HG02884 (cell line): ENCODE measurements around the gene GJB3.
"Not testable (repeated sequence)": the region's sequence is repeated elsewhere in the genome, so short reads cannot be mapped to it uniquely, and the experiment has no call there.

Experiments used
- ATAC-seq: cut with Tn5 transposase; IDR thresholded peaks from one replicate; pipeline ENCODE4 v1.9.1; 2021; ENCODE audit warnings: mild to moderate bottlenecking, moderate library complexity; ENCODE audit not compliant: unreplicated experiment

Gene GJB3

GRCh38 chr1:34785231-34785874 is 4.3 kb downstream of the GJB3 start:
- no peak for ATAC-seq

DNA sequence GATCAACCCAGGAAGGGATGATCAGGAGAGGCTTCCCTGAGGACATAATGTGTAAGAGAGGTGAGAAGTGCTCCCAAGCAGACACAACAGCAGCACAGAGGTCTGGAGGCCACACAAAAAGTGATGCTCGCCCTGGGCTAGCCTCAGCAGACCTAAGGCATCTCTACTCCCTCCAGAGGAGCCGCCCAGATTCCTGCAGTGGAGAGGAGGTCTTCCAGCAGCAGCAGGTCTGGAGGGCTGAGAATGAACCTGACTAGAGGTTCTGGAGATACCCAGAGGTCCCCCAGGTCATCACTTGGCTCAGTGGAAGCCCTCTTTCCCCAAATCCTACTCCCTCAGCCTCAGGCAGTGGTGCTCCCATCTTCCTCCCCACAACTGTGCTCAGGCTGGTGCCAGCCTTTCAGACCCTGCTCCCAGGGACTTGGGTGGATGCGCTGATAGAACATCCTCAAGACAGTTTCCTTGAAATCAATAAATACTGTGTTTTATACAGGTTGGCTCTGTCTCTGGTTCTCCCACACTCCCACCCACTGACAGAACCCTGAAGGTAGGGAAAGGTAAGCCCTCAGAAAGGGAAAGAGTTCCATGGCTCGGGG is 5.0 kb downstream of the GJB3 start:
- no peak for ATAC-seq

GRCh38 chr1:34786521-34787325 is 5.7 kb downstream of the GJB3 start:
- no peak for ATAC-seq

GRCh38 chr1:34787461-34788420 is 6.7 kb downstream of the GJB3 start:
- no peak for ATAC-seq

- no peak for ATAC-seq
Observed at GRCh38 chr1:34790985-34791384, 10.0 kb downstream of the GJB3 start.

DNA sequence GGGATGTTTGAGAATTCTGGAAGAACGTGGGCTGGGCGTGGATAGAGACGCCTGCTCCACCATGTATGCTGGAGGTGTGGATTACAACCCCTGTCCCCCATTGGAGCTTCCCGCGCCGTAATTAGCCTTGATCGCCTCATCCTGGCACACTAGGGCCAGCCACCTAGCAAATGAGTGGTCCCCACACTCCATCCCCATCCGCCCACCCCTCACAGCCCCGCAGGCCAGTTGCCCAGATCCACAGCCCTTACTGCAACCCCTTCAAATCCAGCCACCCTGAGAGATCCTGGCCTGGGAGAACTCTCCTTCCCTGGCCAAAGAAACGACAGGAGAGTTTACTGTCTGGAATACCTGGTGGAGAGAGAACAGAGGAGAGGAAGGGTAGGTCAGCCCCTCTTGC is 11.4 kb downstream of the GJB3 start:
- ATAC-seq = no peak

DNA sequence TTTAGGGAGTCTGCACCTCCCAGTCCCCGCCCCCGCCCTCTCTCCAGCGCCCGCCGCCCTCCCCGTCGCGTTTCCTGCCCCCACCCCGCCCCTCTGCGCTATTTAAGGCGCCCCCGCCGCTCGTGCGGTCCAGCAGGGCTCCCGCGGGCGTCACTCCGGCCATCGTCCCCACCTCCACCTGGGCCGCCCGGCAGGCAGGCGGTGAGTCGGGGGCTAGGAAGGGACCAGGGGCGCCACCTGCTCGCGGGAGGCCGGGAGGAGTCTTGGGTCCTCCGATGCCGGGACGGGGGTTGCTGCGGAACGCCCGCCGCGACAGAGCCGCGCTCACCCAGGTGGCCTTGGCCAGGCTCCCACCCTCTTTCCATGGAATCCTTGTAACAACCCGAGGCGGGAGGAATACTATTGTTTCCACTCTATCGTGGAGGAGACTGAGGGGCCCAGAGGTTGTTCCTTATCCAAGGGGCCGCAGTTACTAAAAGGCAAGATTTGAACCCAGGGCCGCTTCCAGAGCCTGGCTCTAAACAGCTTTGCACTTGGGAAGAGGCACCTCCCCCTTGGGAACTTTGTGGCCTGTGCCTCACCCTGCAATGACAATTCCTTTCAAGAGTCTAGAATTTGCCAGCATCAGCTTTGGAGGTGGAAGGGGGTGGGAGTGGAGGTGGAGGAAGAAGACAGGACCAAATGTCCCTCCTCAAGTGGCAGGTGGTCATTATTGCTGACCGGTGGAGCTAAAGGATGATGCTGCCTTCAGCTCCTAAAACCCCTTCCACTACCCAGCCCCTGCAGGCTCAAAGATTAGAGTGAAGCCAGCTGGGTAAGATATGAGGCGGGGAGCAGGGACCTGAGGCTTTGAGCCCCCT is 12.1 kb downstream of the GJB3 start, which contains the start of gene GJA4:
Gene GJA4 (plus strand): TSS at position 132 of the 860 bp plus-strand sequence. CDS start 1,215 bp downstream, outside the sequence.
- no peak for ATAC-seq

DNA sequence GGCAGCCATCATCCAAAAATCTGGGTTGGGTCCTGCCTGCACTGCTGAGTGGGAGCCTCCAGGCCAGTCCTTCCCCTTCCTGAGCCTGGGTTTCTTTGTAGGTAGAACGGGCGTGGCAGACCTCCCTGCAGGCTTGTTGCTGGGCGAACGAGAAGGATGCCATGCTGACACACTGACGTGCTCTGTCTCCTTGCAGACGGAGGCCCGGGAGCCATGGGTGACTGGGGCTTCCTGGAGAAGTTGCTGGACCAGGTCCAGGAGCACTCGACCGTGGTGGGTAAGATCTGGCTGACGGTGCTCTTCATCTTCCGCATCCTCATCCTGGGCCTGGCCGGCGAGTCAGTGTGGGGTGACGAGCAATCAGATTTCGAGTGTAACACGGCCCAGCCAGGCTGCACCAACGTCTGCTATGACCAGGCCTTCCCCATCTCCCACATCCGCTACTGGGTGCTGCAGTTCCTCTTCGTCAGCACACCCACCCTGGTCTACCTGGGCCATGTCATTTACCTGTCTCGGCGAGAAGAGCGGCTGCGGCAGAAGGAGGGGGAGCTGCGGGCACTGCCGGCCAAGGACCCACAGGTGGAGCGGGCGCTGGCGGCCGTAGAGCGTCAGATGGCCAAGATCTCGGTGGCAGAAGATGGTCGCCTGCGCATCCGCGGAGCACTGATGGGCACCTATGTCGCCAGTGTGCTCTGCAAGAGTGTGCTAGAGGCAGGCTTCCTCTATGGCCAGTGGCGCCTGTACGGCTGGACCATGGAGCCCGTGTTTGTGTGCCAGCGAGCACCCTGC is 13.2 kb downstream of the GJB3 start:
- ATAC-seq = no peak

DNA sequence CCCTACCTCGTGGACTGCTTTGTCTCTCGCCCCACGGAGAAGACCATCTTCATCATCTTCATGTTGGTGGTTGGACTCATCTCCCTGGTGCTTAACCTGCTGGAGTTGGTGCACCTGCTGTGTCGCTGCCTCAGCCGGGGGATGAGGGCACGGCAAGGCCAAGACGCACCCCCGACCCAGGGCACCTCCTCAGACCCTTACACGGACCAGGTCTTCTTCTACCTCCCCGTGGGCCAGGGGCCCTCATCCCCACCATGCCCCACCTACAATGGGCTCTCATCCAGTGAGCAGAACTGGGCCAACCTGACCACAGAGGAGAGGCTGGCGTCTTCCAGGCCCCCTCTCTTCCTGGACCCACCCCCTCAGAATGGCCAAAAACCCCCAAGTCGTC is 13.8 kb downstream of the GJB3 start:
- no peak for ATAC-seq

DNA sequence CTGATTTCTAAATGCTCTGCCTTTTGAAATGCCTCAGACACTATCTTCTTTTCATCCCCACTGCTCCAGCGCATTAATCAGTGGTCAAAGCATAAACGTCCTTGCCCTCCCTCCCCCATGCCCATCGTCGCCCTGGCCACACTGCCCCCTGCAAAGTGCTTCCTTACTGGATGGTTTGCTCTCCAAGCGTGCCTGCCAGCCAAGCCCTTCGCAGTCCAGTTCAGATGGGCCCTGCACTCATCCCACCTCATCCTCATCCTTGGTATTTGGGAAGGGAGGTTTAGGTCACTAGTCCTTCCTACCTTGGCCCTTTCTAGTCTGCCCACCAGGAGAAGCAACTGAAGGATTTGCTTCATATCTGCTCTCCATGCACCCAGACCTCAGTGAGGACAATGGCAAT is 14.9 kb downstream of the GJB3 start:
- no peak for ATAC-seq

- ATAC-seq = peak; percentile 60
Observed at GRCh38 chr1:34796990-34797389, 16.0 kb downstream of the GJB3 start.

GRCh38 chr1:34800214-34800613 is 19.2 kb downstream of the GJB3 start:
- no peak for ATAC-seq

GRCh38 chr1:34803770-34804169 is 22.8 kb downstream of the GJB3 start:
- no peak for ATAC-seq

GRCh38 chr1:34806396-34806795 is 25.4 kb downstream of the GJB3 start:
- no peak for ATAC-seq

GRCh38 chr1:34808051-34808810 is 27.2 kb downstream of the GJB3 start:
- ATAC-seq = no peak

DNA sequence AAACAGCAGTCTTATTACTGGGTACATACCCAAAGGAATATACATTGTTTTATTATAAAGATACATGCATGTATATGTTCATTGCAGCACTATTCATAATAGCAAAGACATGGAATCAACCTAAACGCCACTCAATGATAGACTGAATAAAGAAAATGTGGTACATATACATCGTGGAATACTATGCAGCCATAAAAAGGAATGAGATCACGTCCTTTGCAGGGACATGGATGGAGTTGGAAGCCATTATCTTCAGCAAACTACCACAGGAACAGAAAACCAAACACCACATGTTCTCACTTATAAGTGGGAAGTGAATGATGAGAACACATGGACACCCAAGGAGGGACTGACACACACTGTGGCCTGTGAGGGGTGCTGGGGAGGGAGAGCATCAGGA is 29.8 kb downstream of the GJB3 start:
- ATAC-seq = not testable (repeated sequence)

DNA sequence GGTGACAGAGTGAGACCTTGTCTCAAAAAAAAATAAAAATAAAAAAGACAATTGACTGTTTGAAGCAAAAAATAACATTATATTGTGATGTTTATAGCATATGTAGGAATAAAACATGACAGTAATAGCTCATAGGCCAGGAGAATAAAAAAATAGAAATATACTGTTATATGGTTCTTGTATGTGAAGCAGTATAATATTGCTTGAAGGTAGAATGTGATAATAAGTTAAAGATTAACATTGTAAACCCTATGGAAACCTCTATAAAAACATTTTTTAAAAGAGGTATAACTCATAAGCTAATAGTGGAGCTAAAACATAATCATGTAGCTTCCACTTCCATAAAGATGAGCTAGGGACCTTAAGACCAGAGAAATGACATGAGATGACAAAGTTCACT is 35.3 kb downstream of the GJB3 start:
- no peak for ATAC-seq

DNA sequence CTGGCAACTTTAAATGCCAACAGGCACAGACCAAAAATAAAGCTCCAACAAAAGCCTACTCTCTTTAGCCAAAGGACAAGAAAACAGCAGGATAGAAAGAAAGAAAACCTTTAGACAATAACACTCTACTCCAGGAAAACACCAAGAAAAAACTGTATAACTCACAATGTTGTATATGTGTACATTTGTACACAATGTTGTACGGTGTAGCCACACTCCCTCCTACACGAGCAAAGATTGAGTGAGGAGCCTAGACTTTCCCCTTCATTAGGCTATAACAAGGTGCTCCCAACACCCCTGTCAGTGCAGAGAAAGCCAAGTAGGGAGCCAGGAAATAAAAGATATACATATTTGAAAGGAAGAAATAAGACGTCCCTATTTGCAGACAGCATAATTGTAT is 35.8 kb downstream of the GJB3 start:
- no peak for ATAC-seq
